NT2/D1 (cell line): Measurements from ENCODE around the gene S100PBP.
"Not testable (repeated sequence)": the region's sequence is repeated elsewhere in the genome, so short reads cannot be mapped to it uniquely, and the experiment has no call there.

ENCODE experiments used
- DNase-seq: peaks from one replicate; pipeline ENCODE4 v3.0.0-alpha.2; 2011; ENCODE audit warnings: low read depth, low spot score
- H3K27me3 ChIP-seq: 2 replicates; pipeline ENCODE4 v1.6.0; 2011; ENCODE audit warnings: mild to moderate bottlenecking; ENCODE audit not compliant: insufficient read length, insufficient read depth
- H3K36me3 ChIP-seq: 2 replicates; pipeline ENCODE4 v1.6.1; 2011; ENCODE audit warnings: mild to moderate bottlenecking, low read length, mixed read lengths; ENCODE audit not compliant: insufficient read depth, insufficient read length
- H3K4me1 ChIP-seq: 2 replicates; pipeline ENCODE4 v1.5.1; 2011; ENCODE audit not compliant: insufficient read depth, insufficient read length
- H3K4me3 ChIP-seq: 2 replicates; pipeline ENCODE4 v1.5.1; 2011; ENCODE audit warnings: low read depth; ENCODE audit not compliant: insufficient read length
- H3K9ac ChIP-seq: 2 replicates; pipeline ENCODE4 v1.6.0; 2011; ENCODE audit warnings: low read depth; ENCODE audit not compliant: insufficient read length
- H3K9me3 ChIP-seq: 2 replicates; pipeline ENCODE4 v1.5.1; 2011; ENCODE audit warnings: mild to moderate bottlenecking, low read length; ENCODE audit not compliant: insufficient read depth
- SUZ12 ChIP-seq: IDR thresholded peaks from 2 replicates; pipeline ENCODE4 v1.6.1; 2011; ENCODE audit not compliant: insufficient read length, insufficient read depth; ENCODE audit errors: extremely low read depth
- YY1 ChIP-seq: IDR thresholded peaks from 2 replicates; pipeline ENCODE4 v1.6.1; 2011; ENCODE audit not compliant: insufficient read length, insufficient read depth
- ZNF274 ChIP-seq: IDR thresholded peaks from 2 replicates; pipeline ENCODE4 v1.6.1; 2011; ENCODE audit warnings: mild to moderate bottlenecking, low read depth, low read length

S100PBP gene

DNA sequence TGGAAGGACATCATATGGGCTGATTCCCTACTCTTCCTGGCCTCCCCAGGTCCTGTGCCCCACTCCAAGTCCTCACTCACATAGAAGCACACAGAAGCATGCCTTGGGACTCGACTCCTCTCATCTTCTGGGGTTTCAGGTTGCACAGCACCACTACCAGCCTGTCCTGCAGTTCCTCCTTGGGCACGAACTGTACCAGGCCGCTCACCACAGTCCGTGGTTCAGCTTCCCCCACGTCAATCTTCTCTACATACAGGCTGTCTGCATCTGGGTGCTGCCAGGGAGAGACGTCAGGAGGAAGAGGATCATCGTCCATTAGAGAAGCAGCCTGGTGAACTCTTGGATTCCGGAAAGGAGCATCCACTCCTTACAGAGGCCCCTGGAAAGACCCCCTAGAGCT is 37.4 kb upstream of the S100PBP start:
- no peak for TF ChIP-seq ZNF274
- no peak for TF ChIP-seq SUZ12
- no peak for TF ChIP-seq YY1

DNA sequence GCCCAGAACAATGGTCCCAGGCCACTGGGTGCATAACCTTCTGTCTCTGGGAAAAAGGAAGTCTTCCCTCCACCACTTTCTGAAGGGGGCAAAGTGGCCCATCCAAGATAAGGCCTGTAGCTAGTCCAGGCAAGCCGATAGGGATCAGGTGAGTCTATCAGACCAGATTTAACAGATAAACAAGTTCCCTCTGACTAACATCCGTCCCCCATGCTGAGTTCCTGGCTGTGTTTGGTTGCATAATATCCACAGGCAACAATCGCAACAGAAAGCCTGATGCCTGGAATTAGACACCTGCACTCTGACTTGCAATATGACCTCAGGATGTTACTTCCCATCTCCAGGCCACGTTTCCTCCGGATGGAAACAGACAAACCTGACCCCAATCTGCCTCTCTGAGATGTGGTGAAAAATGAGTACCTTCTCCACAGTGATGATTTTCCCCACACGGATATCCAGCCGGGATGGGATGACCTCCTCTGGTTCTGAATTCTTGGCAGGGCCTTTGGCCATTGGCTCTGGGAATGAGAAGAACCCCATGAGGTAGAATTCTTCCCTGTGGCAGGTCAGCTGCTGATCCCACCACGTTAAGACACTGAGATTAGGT is 36.7 kb upstream of the S100PBP start:
- Histone ChIP-seq H3K9me3 (no peaks in the 10 kb centered on the region), H3K4me1 (no peaks in the 10 kb centered on the region), H3K36me3 (peaks cover 82% of the 10 kb centered on the region), H3K27me3 (no peaks in the 10 kb centered on the region), H3K4me3 (no peak overlapping the region), H3K9ac (no peak overlapping the region)
- no peak for TF ChIP-seq YY1
- no peak for DNase-seq

More for the DNA sequence above, 37.4 kb upstream of the S100PBP start:
- H3K27me3 ChIP-seq: no peaks in the 10 kb centered on the region
- H3K4me3 ChIP-seq: no peak overlapping the region
- DNase-seq: no peak
- peaks cover 2% of the 10 kb centered on the region for H3K4me1 ChIP-seq
- no peak overlapping the region for H3K9ac ChIP-seq
- H3K9me3 ChIP-seq: no peaks in the 10 kb centered on the region
- peaks cover 85% of the 10 kb centered on the region for H3K36me3 ChIP-seq

DNA sequence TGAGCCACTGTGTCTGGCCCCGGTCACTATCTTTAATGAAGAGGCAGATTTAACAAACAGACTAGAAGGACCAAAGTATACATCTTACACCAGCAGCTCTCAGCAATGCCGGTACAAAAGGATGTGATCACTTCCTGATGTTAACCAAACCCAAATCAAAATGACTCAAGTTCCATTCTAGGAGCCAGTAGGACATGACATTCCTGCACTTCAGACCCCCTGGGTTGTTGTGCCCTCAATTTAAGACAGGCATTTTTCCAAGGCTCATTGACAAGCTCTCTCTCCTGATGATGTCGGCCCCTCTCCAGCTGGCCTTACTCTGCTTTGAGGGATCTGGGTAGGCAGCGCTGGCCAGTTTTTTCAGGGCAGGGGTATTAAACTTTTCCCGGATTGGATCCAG is 35.4 kb upstream of the S100PBP start:
- no peak for DNase-seq
- H3K4me1 ChIP-seq: no peaks in the 10 kb centered on the region
- TF ChIP-seq ZNF274: no peak
- no peak for TF ChIP-seq SUZ12
- no peaks in the 10 kb centered on the region for H3K9me3 ChIP-seq
- H3K9ac ChIP-seq: no peak overlapping the region
- peaks cover 87% of the 10 kb centered on the region for H3K36me3 ChIP-seq
- H3K4me3 ChIP-seq: no peak overlapping the region
- no peaks in the 10 kb centered on the region for H3K27me3 ChIP-seq

DNA sequence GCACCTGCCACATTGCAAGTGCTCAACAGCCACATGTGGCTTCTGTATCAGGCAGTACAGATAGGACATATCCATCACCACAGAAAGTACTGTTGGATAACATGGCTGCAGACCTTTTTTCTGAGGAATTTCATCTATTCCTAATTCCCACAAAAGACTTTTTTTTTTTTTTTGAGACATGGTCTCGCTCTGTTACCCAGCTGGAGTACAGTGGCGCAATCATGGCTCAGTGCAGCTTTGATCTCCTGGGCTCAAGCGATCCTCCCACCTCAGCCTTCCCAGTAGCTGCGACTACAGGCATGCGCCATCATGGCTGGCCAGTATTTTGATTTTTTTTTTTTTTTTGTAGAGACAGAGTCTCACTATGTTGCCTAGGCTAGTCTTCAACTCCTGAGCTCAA is 33.6 kb upstream of the S100PBP start:
- no peak overlapping the region for H3K9ac ChIP-seq
- no peak overlapping the region for H3K4me3 ChIP-seq
- no peak for TF ChIP-seq YY1
- TF ChIP-seq SUZ12: no peak
- no peak for TF ChIP-seq ZNF274
- H3K9me3 ChIP-seq: no peaks in the 10 kb centered on the region
- H3K27me3 ChIP-seq: no peaks in the 10 kb centered on the region
- DNase-seq: no peak
- no peaks in the 10 kb centered on the region for H3K4me1 ChIP-seq
- H3K36me3 ChIP-seq: peaks cover 93% of the 10 kb centered on the region

DNA sequence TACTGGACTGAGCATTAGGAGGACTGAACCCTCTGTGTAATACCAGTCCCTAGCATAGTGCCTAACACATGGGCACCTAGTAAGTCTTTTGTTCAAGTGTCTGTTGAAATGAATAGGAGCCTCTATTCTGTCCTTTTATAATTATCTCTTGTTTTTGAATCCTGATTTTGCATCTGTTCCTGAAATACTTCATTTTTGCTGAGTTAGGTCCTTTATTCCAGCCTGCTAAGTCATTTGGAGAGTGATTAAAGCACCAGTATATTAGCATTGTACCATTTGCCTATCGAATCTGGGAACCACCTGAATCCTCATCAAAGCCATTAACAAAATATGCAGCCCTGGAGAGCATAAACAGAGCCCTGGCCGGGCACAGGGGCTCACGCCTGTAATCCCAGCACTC is 32.6 kb upstream of the S100PBP start:
- no peaks in the 10 kb centered on the region for H3K9me3 ChIP-seq
- no peaks in the 10 kb centered on the region for H3K27me3 ChIP-seq
- DNase-seq: no peak
- TF ChIP-seq SUZ12 (no peak), ZNF274 (no peak), YY1 (no peak)
- no peak overlapping the region for H3K4me3 ChIP-seq
- H3K9ac ChIP-seq: no peak overlapping the region
- H3K4me1 ChIP-seq: no peaks in the 10 kb centered on the region
- peaks cover 91% of the 10 kb centered on the region for H3K36me3 ChIP-seq

DNA sequence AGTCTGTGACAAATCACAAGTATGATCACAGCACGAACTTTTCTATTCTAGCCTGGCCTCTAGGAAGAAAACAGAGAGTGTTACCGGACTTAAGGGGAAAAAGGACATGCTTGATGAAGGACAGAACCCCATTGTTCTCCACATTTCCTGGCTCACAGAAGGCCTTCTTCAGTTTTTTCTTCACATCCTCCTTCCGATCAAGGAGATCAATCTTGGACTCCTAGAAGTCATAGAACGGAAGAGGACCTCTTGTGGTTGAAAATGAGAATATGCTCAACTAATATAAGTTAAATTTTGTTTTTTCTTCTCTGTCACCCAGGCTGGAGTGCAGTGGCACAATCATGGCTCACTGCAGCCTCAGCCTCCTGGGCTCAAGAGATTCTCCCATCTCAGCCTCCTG is 30.6 kb upstream of the S100PBP start:
- DNase-seq: no peak
- H3K36me3 ChIP-seq: peaks cover 86% of the 10 kb centered on the region
- H3K9ac ChIP-seq: no peak overlapping the region
- TF ChIP-seq SUZ12: no peak
- no peak for TF ChIP-seq ZNF274
- TF ChIP-seq YY1: no peak
- H3K4me1 ChIP-seq: no peaks in the 10 kb centered on the region
- H3K4me3 ChIP-seq: no peak overlapping the region
- H3K9me3 ChIP-seq: no peaks in the 10 kb centered on the region
- no peaks in the 10 kb centered on the region for H3K27me3 ChIP-seq

DNA sequence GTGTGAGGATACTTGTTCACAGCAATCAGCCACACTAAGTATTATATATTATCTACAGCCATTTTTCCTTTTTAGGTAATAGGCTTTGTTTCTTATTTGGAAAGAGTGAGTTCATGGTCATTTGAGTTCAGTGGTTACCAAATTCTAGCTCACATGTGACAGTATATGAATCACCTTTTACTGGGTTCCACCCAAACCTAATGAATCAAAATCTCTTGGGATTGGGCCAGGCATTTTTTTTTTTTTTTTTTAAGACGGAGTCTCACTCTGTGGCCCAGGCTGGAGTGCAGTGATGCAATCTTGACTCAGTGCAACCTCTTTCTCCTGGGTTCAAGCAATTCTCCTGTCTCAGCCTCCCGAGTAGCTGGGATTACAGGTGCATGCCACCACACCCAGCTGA is 28.1 kb upstream of the S100PBP start:
- not testable (repeated sequence) for H3K4me1 ChIP-seq, H3K27me3 ChIP-seq, H3K4me3 ChIP-seq, H3K9ac ChIP-seq, DNase-seq, H3K9me3 ChIP-seq
- H3K36me3 ChIP-seq: peaks cover 84% of the 10 kb centered on the region

DNA sequence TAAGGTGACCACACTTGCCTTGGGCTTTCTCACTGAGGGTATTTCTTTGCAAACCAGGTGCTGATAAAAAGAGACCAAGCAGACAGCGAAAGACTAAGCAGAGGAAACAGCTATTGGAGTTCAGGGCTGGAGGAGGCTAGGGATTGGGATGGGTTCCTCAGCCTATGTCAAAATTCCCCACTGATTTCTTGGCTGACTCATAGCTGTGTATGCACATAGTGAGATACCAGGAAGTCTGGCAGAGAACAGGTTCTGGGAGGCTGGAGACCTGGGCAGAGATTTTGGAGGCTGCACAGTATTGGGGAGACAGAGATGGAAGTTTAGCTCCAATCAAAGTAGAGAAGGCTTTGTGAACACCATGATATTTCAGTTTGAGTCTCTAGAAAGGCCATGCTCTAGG is 25.6 kb upstream of the S100PBP start:
- Histone ChIP-seq H3K27me3 (no peaks in the 10 kb centered on the region), H3K4me3 (no peak overlapping the region), H3K9ac (no peak overlapping the region), H3K4me1 (no peaks in the 10 kb centered on the region), H3K9me3 (no peaks in the 10 kb centered on the region), H3K36me3 (peaks cover 81% of the 10 kb centered on the region)
- TF ChIP-seq YY1 (no peak), SUZ12 (no peak), ZNF274 (no peak)
- DNase-seq: no peak

DNA sequence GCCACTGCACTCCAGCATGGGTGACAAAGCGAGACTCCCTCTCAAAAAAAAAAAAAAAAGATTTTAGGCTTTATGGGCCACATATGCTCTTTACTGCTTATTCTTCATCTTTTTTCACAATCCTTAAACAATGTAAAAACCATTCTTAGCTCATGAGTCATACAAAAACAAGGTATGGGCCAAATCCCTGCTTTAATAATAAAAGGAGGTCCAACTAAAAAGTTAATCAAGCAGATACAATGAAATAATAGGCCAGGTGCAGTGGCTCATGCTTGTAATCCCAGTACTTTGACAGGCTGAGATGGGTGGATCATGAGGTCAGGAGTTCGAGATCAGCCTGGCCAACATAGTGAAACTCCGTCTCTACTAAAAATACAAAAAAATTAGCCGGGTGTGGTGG is 21.7 kb upstream of the S100PBP start:
- H3K4me3 ChIP-seq, H3K27me3 ChIP-seq, H3K4me1 ChIP-seq, DNase-seq, H3K9ac ChIP-seq, H3K9me3 ChIP-seq: not testable (repeated sequence)
- peaks cover 86% of the 10 kb centered on the region for H3K36me3 ChIP-seq
